SH-SY5Y (cell line): ENCODE results near the gene ZNF236.

ENCODE experiments used
- GATA2 ChIP-seq: IDR thresholded peaks from 2 replicates; pipeline ENCODE4 v1.6.1; 2011; ENCODE audit warnings: mild to moderate bottlenecking, low read depth, low read length
- GATA3 ChIP-seq: IDR thresholded peaks from 2 replicates; pipeline ENCODE4 v1.6.1; 2011; ENCODE audit warnings: low read depth, mild to moderate bottlenecking, low read length, moderate library complexity

DNA sequence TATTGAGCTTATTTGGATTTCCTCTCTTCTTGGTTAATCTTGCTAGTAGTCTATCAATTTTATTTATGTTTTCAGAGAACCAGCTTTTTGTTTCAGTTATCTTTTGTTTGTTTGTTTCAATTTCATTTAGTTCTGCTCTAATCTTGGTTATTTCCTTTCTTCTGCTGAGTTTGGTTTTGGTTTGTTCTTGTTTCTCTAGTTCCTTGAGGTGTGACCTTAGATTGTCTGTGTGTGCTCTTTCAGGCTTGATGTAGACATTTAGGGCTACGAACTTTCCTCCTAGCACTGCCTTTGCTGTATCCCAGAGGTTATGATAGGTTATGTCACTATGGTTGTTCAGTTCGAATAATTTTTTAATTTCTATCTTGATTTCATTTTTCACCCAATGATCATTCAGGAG lies 141.6 kb downstream of the ZNF236 start:
- no peak for TF ChIP-seq GATA2
- TF ChIP-seq GATA3 = no peak
